ENCODE data around the gene SETD7.

Gene SETD7

DNA sequence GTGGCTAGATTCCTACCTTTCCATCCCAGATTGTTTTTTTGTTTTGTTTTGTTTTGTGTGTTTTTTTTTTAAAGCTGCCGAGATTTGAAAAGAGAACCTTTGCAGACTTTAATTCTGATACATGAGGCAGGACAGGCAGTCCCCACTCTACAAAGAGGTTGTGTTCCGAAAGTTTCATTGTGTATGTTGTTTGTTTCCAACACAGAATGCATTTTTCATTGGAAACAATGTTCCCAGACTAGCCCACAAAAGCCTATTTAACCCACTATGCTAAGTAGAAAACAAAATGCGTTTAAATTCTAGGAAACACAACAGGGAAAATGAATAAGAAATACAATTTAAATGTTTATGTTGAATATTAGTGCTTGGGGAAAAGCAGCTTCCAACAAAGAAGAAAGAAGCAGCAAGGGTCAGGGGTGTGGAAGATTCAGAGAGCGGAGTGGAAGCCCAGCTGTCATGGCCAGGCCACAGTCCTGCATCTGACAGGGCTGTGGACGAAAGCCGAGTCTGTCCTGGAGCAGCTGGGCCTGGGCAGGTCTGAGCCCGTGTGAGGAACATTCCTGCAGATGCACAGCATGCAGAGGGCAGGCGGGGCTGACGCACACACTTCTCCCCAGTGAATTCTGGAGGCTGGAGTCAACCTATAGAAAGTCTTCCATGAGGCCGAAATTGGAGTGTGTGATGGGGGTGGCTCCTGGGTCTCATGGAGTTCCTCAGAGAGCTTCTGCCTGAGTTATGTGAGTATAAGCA is 12.4 kb upstream of the SETD7 start:
- no peak for DNase-seq

DNA sequence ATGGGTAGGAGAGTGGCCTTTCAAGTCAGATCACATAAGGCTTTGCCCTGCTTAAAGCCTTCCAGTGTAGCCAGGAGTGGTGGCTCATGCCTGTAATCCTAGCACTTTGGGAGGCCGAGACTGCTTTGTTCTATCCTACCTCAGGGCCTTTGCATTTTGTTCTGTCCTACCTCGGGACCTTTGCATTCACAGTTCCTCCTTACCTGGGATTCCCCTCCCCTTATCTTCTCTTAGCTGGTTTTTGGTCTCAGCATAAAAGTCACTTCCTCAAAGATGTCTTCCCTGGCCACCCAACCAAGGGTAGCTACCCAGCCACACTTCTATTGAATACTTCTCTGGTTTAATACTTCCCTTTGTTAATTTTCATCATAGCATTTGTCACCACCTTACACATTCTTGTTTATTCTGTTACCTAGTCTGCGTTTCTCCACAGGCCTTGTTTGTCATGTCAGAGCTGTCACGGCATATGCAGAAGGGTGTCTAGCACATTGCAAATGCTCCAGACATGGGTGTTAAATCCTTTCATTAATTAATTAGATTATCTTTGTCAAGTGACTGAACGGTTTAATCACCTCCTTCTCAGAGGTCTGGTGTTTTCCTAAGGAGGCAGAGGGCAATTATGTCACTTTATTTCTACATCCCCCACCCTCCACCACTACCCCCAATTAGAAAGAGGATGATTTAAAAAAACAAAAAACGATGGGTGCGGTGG is 11.3 kb upstream of the SETD7 start:
- DNase-seq, result no peak

DNA sequence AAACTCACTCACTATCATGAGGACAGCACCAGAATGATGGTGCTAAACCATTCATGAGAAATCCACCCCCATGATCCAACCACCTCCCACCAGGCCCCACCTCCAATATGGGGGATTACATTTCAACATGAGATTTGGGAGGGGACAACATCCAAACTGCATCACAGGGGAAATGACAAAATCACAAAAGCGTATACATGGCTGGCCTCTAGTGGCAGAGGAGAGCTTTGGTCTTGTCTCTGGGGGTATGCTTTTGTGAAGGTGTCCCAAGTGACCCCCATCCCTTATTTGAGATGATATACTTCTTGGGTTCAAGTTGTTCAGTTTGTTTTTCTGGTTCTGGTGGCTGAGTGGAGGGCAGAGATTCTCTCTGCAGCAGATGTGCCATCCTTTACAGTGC is 8.5 kb upstream of the SETD7 start:
- DNase-seq, result no peak

DNA sequence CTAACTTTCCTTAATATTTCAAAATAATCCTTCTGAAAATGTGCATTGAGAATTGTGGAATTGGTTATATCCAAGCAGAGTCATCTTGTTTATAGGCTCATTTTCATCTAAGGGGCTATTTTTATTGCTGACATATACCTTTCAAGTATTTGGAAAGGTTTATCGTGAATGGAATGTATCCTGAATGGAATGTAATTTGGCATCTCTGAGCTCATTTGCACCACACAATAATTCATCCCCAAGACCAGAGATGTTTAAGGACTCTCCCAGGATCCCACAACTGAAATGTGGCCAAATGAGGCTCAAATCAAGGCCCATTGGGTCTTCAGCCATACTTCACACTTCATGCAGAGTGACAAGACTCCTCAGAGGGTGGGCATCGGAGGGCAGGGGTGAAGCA is 7.5 kb upstream of the SETD7 start:
- DNase-seq, result no peak

DNA sequence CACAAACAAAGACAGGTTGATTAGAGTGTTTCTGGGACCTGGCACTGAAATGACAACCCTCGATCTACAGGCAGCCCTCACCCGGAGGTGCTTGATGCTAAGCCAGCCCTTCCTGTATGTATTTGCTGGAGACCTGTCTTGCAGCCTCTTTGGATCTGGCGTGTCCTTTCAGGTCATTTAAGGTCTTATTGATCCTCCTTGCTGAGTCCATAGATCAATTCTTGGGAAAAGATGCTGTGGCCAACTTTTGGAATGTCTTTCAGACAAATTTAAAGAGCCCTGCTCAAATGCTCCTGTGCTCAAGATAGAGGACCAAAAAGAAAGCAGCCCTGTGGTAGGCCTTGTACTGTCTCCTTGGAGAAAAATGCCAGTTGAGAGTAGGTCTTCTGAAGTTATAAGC is 6.8 kb upstream of the SETD7 start:
- no peak for DNase-seq

DNA sequence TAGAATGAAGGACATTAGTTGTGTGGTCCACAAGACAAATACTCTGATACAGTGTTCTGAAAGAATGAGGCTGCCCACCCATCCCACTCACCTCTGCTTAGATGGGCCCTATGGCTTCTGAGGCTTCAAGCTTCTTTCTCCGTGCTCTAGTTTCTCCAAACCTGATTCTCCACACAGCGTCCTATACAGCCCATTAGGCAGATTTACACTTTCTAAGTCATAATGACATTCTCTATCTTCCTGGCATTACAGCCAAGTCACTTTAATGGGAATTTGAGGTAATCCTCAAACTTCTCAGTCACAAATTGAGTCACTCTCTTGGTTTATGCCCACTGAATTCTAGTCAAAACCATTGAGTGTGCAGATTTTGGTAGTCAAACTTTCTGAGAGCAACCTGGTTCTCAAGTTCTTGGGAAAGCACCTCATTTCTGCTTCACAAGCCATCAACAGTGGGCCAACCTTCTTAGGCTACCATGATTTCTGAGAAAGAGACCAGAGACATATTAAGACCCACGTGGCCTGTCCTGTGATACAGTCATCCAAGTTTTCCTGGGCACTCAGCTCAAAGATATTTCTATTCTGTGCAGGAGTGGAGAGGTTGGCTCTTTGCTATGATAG is 6.2 kb upstream of the SETD7 start:
- DNase-seq, result no peak

DNA sequence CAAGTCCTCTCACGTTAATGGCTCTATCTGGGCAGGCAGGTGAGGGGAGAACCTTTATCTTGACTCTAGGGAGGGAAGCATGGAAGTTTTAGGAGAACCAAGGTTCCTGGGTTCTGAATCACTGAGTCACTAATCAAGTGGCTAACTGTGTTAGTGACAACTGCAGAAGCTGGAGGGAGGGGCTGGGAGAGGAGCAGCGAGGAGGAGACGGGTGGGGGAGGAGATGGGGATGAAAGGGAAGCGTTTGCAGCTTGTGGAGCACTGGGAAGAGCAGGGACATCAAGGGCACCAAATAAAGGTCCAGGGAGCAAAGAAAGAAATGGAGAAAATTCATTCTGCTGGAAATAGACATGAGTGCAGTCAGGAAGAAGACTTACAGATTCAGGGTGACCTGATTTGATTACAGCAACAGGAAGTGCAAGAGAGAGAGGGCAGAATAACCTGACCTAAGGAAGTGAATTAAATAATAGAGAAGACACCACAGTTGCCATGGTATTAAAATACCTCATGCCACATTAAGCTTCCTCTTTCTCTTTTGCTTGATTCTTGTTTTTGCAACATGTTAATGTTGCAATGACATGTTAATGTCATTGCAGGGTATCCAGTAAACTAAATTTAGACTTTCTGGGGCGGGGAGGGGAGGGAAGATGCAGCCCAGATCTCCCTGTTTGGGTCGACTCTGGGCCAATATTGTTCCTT is 4.5 kb upstream of the SETD7 start:
- DNase-seq, result peak; percentile 57 to 88 (median 75)

DNA sequence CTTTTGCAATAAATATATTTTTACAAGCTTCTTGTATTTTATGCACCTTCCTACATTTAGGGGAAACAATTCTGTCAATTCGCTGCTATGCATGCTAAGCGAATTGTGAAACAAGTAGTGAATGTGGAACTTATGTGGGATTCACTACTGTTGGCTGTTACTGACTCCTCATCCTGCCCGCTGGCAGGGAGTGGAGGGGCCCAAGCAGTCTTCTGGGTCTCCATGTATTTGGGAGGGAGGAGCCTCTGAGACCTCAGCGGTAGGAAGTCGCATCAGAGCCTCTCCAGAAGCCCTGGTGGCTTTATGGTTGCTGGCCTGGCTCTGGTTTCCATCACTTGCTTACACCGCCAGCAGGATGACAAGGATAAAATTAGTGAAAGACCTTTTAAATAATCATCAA is 3.7 kb upstream of the SETD7 start:
- peak; percentile 52 to 65 (median 52) for DNase-seq

DNA sequence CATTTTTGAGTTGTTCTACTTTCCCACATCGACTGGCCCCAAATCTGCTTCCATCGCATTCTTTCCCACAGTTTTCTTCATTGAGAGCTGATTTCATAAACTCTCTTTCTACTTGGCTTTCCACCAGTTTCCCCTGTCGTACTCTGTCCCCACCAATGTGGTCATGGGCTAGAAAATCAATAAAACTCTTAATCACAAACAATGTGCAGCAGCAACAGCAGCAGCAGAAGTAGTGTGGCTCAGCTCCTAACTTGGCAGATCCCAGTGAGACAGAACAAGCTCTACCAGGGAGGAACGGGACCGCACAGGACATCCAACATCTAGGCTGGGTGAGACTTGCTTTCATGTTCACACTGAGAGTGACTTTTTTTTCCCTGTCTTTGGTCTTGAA is 3.1 kb upstream of the SETD7 start:
- DNase-seq, result no peak

DNA sequence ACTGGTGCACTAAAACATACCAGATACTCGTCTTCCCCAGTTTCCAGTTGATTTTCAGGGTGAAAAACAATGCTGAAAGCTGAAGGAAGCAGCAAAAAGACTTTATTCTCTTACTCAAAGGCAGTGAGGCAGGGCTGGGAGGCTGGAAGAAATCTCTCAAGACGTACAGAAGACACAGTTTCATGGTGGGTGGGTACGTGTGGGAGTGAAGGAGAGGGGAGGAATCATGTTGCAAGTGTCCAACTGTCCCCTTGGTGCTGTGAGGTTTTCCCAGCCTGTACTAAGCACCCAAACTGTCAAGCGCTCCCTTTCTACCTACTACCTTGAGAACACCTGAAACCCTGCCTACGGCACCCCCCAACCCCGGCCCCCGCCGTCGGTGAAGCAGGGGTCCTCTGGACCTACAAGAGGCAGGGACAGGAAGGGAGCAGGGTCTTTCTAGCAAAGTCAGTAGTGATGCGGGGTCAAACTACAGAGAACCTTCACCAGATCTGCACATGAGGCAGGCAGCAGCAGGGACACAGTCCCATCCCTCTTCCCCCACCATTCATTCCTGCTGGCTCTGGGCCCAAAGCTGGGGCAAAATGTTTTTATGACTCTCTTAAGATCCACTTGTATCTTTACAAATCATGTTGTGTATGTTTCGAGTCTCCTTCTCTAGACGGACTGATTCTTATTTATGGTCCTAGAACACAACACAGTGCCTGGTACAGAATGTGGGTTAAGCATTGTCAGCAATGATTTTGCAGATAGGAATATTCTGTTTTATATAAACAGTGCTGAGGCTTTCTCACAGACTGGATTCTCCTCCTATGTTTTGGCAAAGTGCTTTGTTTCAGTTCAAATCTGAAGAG is 2.4 kb upstream of the SETD7 start:
- DNase-seq, result no peak

DNA sequence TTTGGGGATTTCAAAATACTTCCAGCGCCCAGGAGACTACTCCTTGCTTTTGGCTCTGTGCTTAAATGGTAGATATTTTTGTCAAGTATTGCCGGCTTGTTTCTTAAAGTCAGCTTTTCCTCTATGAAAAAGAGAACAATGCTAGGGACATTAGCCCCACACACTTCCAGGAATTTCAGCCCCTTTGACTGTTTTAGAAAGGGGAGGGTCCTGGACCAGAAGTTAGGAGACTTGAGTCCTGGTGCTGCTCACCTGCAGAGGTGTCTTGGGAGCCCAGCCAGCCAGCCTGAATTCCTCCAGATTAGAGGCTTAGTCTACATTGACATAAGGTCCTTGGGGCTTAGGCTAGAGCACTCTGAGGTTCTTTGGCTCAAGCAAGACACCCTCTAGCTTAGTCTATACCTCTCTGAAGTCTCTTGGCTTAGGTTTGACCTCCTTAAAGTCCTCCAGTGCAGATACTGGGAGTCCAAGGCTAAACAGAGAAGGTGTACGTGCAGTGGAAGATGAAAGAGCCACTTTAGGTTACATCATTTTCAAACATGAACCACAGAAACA is 1.6 kb upstream of the SETD7 start:
- DNase-seq, result no peak

DNA sequence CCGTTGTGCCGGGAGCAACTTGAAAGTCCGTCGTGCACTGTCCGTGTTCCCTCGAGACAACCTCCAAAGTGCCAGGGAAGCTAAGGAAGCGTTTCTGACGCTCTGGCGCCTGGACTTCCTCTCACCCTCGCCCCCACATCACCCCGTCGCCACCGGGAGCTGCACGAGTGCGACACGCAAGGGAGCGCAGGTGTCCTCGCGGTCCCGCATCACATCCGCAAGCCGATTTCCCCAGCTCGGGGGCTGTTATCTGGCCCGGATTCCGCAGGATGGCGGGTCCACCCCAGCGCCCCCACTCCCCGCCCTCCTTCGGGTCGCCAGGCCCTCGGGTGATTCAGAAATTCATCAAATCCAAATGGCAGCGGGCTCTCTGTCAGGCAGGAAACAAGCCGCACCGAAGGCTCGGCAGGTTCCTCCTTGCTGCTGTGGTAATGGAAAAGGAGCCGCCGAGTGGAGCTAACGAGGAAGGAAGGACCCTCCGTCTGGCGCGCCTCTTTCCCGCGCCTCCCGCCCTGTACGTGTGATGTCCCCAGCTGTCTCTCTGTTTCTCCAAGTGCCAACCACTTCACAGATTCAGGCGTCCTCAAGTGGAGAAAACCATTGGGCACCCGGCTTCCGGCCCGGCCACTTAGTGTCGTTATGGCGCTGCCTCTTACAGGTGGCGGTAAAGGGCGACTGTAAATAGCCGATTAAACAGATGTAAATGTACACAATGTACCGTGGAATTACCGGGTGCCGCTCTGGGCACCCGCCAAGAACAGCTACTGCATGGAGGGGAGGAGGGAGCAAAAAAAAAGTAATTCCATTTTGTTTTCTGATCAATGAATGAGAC is 921 bp upstream of the SETD7 start:
- peak; percentile 45 to 60 (median 45) for DNase-seq

DNA sequence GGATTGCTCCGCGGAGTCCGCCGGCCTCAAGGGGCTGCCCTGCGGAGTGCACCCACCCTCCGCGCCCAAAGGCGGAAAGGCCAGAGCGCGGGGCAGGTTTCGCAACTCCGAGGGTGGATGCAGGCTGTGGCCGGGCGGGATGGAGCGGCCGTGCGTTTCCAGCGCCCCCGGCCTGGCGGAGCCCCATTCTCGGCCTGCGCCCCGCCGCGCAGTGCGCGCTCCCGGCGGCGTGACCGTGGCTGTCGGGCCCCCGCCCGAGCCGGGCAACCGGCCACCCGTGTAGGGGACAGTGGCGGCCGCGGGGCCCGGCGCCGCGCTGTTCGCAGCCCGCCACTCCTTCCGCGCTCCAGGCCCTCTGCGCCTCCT is 331 bp downstream of the SETD7 start:
- peak; percentile 38 to 64 (median 57) for DNase-seq

DNA sequence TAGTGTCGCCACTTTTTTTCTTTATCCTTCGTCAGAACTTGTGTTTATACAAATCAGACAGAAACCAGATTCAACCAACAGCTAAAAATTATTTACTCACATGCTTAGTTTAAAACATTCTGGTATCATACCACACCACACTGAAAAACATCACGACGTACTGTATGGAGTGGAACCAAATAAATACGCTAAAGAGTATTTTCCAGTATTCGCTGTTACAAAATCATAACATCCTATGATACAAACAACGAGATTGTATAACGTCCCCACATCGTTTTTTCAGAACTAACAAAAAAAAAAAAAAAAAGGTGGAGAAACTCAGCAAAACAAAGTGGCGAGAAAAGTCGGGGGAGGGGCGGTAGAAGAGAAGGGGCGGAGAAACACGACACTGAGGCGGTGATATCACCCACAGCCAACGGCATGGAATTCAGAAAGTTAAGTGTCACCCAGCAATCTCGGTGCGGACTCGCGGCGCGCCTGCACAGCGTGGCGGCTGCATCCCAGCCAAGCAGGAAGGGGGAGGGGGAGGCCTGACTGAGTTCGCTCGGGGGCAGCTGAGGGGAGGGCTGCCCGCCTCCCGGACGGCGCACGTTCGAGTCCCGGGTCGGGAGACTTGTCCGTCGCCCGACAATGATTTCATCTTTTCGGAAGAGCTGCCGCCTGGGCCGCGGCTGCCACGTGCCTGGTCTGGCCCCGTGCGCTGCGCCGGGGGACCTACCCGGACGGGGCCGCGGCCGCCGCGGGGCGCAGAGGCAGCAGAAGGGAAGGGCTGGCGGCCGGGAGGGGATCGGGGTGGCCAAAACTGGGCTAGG is 920 bp downstream of the SETD7 start:
- DNase-seq, result peak; percentile 83 to 87 (median 86)

DNA sequence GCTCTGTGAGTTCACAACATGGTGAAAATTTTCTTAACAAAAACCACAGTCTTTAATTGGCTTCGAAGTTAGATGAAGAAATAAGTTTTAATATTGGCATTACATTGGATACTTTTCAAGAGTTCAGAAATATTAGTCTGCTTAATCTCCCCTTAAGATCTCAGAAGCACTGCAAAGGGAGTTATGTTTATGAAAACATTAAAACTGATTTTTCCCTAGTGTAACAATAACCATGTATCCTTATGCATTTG is 1.5 kb downstream of the SETD7 start:
- DNase-seq, result no peak

DNA sequence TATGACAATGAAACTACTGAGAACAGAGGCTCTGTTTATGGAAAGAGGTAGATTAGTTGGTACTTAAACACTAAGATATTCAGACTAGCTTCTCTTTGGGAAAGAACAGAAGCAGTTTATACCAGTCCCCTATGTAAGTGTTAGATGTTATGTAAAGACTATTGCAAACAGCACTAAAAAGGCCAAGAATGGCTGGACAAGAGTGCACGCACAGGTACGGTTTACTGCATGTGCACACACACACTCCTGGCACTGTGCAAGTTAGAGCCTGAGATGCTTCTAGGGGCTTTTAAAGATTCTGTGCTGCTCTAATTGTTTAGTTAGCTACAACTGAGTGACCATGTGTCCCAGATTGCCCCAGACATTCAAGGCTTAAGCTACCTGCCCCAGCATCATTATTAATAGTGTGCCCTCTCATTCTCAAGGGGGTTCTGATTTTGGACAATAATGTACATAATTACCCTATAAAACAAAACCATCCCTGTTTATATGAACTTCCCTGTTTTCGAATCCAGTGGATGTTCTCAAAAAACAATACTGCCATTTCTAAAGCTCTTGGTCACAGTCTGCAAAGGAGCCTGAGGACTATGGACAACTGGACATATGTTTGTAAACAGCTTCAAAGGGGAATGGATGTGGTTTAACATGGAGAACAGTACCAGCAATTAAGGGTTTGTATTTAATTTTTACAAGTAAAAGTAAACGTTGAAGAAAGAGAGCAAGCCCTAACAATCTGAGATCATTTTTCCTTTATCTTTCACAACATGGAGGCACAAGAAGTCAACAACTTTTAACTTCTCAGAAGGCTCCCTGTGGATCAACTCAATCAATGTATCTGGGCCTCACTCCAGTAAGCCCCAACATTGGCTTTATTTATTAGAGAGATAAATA is 2.0 kb downstream of the SETD7 start:
- DNase-seq, result no peak

DNA sequence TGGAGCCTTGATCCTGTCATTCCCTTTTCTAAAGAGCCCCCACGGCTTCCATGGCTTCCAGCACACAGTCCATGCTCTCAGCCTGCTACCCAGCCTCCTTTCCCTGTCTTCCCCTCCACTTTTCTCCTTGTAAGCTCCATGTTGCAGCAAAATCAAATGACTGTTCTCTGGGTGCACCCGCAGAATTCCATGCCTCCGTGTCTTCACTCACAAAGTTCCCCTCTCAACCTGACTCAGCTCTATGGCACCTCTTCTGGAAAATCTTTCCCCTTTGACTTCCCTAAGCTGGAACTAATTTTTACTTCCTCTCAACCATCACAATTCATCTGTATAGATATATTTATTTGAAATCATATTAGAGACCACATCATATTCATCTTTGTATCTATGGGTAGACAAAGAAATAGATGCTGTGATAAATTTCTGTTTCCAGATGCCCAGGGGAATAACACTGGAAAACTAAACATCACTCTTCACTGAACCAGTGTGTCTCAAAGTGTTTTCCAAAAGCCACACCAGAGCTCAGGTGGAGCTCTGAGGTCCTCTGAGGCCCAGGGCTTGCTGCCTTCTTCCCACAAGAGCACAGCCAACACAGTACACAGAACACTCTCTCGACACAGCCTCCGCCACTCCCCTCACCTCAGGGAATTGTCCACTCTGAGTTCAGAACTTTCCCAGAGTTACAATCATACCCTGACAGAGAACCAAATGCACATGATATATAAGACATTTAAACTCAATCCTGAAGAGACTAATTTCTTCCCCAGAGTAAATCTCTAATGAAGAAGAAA is 3.3 kb downstream of the SETD7 start:
- DNase-seq, result peak; percentile 39 to 45 (median 40)

DNA sequence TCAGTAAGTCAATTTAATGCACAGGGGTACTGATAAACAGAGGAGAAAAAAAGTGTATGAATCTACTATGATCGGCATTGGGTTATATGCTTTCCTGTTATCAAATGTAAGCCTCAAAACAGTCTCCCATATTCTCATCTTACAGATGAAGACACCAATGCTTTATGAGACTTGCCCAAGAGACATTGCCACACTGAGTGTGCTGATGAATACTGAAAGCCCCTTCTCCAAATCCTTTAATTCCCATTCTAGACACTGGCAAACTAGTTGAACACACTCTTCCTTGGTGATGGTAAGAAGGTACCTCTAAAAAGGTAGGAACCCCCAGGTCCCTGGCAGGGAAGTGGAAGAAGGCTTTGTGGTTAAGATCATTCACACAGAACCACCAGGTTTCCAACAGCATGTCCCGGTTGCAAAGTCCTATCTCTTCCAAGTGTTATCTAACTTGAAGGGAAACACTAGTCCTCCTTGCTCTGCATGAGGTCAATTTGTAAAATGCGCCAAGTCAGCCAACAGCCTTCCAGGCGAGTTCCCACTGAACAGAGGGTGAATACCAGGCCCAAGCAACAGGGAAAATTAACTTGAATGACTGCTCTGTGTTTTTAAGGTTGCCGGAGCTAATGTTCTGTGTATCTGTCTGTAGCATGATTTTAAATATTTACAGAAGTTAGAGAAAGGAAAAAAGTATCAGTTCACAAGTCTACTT is 5.1 kb downstream of the SETD7 start:
- no peak for DNase-seq

Data from suppressor macrophage treated with lipopolysaccharide for 1 hour (primary cell).